ENCODE results near the gene SNAI3.
A peak's percentile ranks its signal among the peaks of the same experiment; 100 is the strongest.

SNAI3 gene

DNA sequence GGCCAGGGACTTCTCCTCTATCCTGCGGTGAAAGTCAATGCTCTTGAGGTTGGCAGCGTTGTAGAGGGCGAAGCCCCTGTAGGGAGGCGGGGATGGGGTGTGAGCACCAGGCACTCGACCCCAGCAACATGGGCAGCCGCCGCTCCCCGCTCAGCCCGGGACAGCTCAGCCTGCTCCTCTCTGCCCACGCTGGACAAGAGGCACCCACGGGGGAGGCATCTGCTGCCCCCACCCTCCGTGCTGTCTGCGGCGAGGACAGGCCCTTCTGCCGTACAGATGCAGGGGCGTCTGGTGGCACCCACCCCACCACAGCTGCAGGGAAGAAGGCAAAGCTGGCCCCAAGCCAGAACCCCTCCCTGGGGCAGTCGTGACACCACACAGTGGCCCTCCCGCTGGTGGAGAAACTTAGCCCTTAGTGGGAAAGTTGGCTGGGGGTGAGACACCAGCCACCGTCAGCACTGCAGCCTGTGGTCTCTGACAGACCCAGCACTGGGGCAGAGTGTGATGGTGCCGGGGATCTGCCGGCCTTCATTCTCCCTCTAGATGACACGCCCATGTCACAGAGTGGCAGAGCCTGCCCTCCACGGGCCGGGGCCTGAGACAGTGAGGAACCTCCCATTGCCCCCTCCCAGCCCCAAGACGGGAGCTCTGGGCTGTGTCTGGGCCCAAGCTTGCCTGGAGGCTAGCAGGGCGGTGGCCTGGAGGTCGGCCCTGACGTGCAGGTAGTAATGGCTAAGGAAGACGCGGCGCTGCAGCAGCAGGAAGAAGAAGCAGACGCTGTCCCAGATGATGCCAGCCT, 39.5 kb upstream of the SNAI3 start:
- ChIA-PET CTCF (no interaction called here), POLR2A (no interaction called here)
- H3K36me3 ChIP-seq (ENCODE audit: control insufficient read depth in 2 of 2, insufficient read depth in 1 of 2, low read length in 2 of 2), result peaks cover 0 to 73% of the 10 kb centered on the region in 2 experiments; a peak in 2 of 3 replicates
- no peak overlapping the region for H3K27ac ChIP-seq (ENCODE audit: extremely low read depth, low read depth, low read length)
- H3K4me3 ChIP-seq (ENCODE audit: low read depth, low read length), result no peak overlapping the region
- no peak for TF ChIP-seq ZNF174 (tag by site-specific recombination; IDR thresholded peaks at IDR 0.05)
- TF ChIP-seq ZNF324 (tag by site-specific recombination; IDR thresholded peaks at IDR 0.05), result no peak
- peak; percentile 30; the same call in 1 of the 2 replicates for TF ChIP-seq ZFHX2 (tag by site-specific recombination; conservative IDR thresholded peaks at IDR 0.05)
- peak; percentile 42; the same call in 1 of the 2 replicates for TF ChIP-seq GLIS2 (tag by site-specific recombination; IDR thresholded peaks at IDR 0.05)
- TF ChIP-seq ZNF202 (tag by site-specific recombination; IDR thresholded peaks at IDR 0.05; ENCODE audit: borderline replicate concordance), result no peak
- no peak for TF ChIP-seq ZNF2 (tag by site-specific recombination; IDR thresholded peaks at IDR 0.05)
- no peak for TF ChIP-seq ZNF776 (tag by site-specific recombination; IDR thresholded peaks at IDR 0.05; ENCODE audit: borderline replicate concordance)
- TF ChIP-seq KLF1 (tag by site-specific recombination; IDR thresholded peaks at IDR 0.05), result peak; percentile 45
- no peak for TF ChIP-seq ZNF214 (tag by site-specific recombination; IDR thresholded peaks at IDR 0.05; ENCODE audit: borderline replicate concordance)
- TF ChIP-seq SETDB1 (IDR thresholded peaks at IDR 0.05; ENCODE audit: insufficient read length, low read length), result no peak
- TF ChIP-seq EGR2 (tag by site-specific recombination; IDR thresholded peaks at IDR 0.05; ENCODE audit: low read depth), result peak; percentile 60; the same call in 1 of the 2 replicates
- TF ChIP-seq ZNF140 (tag by site-specific recombination; IDR thresholded peaks at IDR 0.05), result no peak
- TF ChIP-seq, protein P1, sequence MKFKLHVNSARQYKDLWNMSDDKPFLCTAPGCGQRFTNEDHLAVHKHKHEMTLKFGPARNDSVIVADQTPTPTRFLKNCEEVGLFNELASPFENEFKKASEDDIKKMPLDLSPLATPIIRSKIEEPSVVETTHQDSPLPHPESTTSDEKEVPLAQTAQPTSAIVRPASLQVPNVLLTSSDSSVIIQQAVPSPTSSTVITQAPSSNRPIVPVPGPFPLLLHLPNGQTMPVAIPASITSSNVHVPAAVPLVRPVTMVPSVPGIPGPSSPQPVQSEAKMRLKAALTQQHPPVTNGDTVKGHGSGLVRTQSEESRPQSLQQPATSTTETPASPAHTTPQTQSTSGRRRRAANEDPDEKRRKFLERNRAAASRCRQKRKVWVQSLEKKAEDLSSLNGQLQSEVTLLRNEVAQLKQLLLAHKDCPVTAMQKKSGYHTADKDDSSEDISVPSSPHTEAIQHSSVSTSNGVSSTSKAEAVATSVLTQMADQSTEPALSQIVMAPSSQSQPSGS (tag by site-specific recombination; IDR thresholded peaks at IDR 0.05; ENCODE audit: low read depth), result no peak
- TF ChIP-seq, protein P2, sequence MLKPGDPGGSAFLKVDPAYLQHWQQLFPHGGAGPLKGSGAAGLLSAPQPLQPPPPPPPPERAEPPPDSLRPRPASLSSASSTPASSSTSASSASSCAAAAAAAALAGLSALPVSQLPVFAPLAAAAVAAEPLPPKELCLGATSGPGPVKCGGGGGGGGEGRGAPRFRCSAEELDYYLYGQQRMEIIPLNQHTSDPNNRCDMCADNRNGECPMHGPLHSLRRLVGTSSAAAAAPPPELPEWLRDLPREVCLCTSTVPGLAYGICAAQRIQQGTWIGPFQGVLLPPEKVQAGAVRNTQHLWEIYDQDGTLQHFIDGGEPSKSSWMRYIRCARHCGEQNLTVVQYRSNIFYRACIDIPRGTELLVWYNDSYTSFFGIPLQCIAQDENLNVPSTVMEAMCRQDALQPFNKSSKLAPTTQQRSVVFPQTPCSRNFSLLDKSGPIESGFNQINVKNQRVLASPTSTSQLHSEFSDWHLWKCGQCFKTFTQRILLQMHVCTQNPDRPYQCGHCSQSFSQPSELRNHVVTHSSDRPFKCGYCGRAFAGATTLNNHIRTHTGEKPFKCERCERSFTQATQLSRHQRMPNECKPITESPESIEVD (tag by site-specific recombination; IDR thresholded peaks at IDR 0.05), result no peak
- TF ChIP-seq SP2 (tag by site-specific recombination; IDR thresholded peaks at IDR 0.05), result no peak
- TF ChIP-seq ZNF791 (tag by site-specific recombination; IDR thresholded peaks at IDR 0.05), result no peak
- TF ChIP-seq ZIC2 (tag by site-specific recombination; IDR thresholded peaks at IDR 0.05), result peak; percentile 32
- H3K4me1 ChIP-seq (ENCODE audit: control insufficient read depth, insufficient read depth, low read length), result no peaks in the 10 kb centered on the region
- H3K9me3 ChIP-seq (ENCODE audit: control insufficient read depth, insufficient read depth, low read depth, low read length), result no peaks in the 10 kb centered on the region

DNA sequence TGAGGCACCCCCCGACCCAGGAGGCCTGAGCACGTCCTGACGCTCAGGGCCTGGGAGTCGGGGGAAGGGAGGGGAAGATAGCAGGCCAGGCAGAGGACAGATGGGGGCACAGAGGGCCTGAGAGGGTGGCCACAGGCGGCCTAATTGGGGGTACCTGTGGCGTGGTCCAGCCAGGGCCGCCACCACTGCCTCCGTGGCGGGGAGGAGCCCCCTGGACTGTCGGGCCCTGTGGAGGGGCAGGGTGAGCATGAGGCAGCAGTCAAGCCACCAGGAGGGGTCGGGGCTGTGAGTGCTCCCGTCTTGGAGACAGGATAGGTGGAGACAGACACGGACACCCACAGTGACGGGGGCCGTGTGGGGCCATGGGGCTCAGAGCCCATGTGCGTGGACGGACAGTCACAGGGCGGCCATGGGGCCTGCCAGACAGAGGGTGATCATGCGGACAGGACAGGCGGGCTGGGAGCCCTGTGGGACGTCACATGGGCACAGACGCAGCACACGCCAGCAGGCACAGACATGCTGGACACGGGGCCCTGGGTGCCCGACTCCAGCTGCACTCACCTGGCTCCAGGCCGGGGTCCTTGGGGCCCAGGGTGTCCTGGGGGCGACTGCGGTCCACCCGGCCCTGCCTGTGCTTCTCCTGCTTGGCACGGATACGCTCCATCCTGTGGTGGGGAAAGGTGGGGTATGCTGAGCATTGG, 38.7 kb upstream of the SNAI3 start:
- Histone ChIP-seq H3K4me1 (ENCODE audit: control insufficient read depth, insufficient read depth, low read length) (no peaks in the 10 kb centered on the region), H3K9me3 (ENCODE audit: control insufficient read depth, insufficient read depth, low read depth, low read length) (no peaks in the 10 kb centered on the region), H3K36me3 (ENCODE audit: control insufficient read depth in 2 of 2, insufficient read depth in 1 of 2, low read length in 2 of 2) (peaks cover 0 to 75% of the 10 kb centered on the region in 2 experiments; a peak in 2 of 3 replicates), H3K27ac (ENCODE audit: extremely low read depth, low read depth, low read length) (no peak overlapping the region), H3K4me3 (ENCODE audit: low read depth, low read length) (no peak overlapping the region)
- ChIA-PET POLR2A (no interaction called here), CTCF (no interaction called here)
- no peak for TF ChIP-seq ZBTB7A (tag by site-specific recombination; IDR thresholded peaks at IDR 0.05; ENCODE audit: low read depth)
- no peak for TF ChIP-seq ZNF23 (tag by site-specific recombination; IDR thresholded peaks at IDR 0.05; ENCODE audit: borderline replicate concordance)
- no peak for TF ChIP-seq ZFP41 (tag by site-specific recombination; IDR thresholded peaks at IDR 0.05; ENCODE audit: borderline replicate concordance)
- TF ChIP-seq ZNF24 (tag by site-specific recombination; IDR thresholded peaks at IDR 0.05), result no peak
- no peak for TF ChIP-seq TRIM28 (IDR thresholded peaks at IDR 0.05; ENCODE audit: borderline replicate concordance, low read length)
